SHP77 (cell line): ENCODE measurements around the gene LARGE1.

Source experiments
- DNase-seq, 2 experiments: peaks; one replicate each; lab custom pipeline; 2025; lab: John Stamatoyannopoulos, UW

The LARGE1 gene

GRCh38 chr22:33314316-33314715, 606.0 kb downstream of the LARGE1 start:
- DNase-seq = no peak

- DNase-seq = no peak
These were observed 617.2 kb downstream of the LARGE1 start for GRCh38 chr22:33303099-33303498.

GRCh38 chr22:33302549-33302948, 617.7 kb downstream of the LARGE1 start:
- no peak for DNase-seq

- peak; percentile 46 to 70 for DNase-seq
These were observed 618.2 kb downstream of the LARGE1 start for GRCh38 chr22:33302049-33302545.

GRCh38 chr22:33300165-33300564, 620.1 kb downstream of the LARGE1 start:
- DNase-seq = no peak

GRCh38 chr22:33299245-33299956, 620.9 kb downstream of the LARGE1 start:
- DNase-seq = no peak

GRCh38 chr22:33296941-33297340, 623.3 kb downstream of the LARGE1 start:
- DNase-seq = no peak

- no peak for DNase-seq
These were observed 632.2 kb downstream of the LARGE1 start for GRCh38 chr22:33288078-33288477.

- no peak for DNase-seq
These were observed 645.2 kb downstream of the LARGE1 start for GRCh38 chr22:33275073-33275443.

GRCh38 chr22:33274214-33275072, 645.8 kb downstream of the LARGE1 start:
- peak in 1 of 2 experiments; percentile 9 for DNase-seq

GRCh38 chr22:33272871-33273270, 647.4 kb downstream of the LARGE1 start:
- DNase-seq = no peak

- DNase-seq = no peak
These were observed 648.1 kb downstream of the LARGE1 start for GRCh38 chr22:33272180-33272579.

- DNase-seq = peak; percentile 16 to 51
These were observed 648.7 kb downstream of the LARGE1 start for GRCh38 chr22:33271390-33272161.

- no peak for DNase-seq
These were observed 649.7 kb downstream of the LARGE1 start for GRCh38 chr22:33270596-33270995.

- DNase-seq = no peak
These were observed 658.6 kb downstream of the LARGE1 start for GRCh38 chr22:33261699-33262098.

GRCh38 chr22:33260498-33260897, 659.8 kb downstream of the LARGE1 start:
- no peak for DNase-seq

GRCh38 chr22:33255791-33256190, 664.5 kb downstream of the LARGE1 start:
- DNase-seq = no peak

- DNase-seq = no peak
These were observed 671.3 kb downstream of the LARGE1 start for GRCh38 chr22:33248948-33249347.

- no peak for DNase-seq
These were observed 672.5 kb downstream of the LARGE1 start for GRCh38 chr22:33247758-33248157.

- no peak for DNase-seq
These were observed 678.2 kb downstream of the LARGE1 start for GRCh38 chr22:33242078-33242477.

- DNase-seq = no peak
These were observed 679.3 kb downstream of the LARGE1 start for GRCh38 chr22:33240888-33241475.

- no peak for DNase-seq
These were observed 688.2 kb downstream of the LARGE1 start for GRCh38 chr22:33232071-33232470.
